CD4-positive, alpha-beta T cell treated with Interferon gamma for 1 hour (primary cell): Measurements from ENCODE around the gene SAMM50.

ENCODE experiments used
- DNase-seq: peaks from one replicate; pipeline ENCODE4 v3.0.0-alpha.2; 2020

Gene SAMM50

DNA sequence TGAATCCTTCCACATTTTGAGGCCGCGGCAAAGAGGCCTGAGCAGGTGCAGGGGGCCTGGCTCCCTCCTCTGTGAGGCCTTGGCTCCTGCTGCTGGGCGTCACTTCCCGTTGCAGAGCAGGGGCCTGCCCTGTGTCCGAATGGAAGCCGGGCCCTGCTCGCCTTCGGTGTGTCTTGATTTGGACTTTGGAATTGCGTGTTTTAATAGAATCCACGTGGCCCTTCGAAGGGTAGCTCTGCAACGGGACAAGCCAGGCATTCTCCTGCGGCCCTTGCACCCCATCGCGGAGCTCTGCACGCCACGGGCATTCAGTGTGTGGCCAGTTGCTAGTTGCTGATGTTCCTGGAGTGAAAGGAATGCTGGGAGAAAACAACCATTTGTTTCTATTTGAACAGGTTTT lies 25.8 kb downstream of the SAMM50 start:
- no peak for DNase-seq

DNA sequence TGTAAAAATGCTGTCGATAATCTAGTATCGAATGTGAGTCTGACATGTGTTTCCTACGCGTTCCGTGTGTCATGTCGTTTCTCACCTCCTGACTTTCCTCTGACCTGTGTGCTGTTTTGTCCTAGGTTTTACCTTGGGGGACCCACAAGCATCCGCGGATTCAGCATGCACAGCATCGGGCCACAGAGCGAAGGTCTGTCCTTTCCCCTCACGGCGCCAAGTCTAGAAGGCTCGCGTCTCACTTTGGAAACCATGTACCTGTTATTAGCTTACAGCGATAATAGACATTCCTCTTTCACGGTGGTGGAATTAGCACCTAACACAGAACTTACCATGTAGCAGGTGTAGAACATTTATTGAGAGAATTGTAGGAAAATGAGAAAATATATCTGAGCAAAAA lies 28.6 kb downstream of the SAMM50 start:
- no peak for DNase-seq

DNA sequence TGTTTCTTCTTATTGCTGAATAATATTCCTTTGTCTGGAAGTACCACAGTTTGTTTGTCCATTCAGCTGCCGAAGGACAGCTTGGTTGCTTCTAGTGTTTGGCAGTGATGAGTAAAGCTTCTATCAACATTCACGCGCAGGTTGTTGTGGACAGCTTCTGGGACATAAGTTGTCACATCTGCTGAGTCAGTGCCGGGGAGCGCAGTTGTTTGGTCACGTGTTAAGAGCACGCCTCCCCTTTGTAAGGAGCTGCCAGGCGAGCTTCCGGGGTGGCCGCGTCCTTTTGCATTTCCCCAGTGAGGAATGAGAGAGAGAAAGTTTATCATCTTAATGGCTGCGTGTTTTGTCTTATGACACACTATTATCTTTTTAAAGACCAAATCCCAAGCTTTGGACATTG lies 30.3 kb downstream of the SAMM50 start:
- DNase-seq, result no peak

DNA sequence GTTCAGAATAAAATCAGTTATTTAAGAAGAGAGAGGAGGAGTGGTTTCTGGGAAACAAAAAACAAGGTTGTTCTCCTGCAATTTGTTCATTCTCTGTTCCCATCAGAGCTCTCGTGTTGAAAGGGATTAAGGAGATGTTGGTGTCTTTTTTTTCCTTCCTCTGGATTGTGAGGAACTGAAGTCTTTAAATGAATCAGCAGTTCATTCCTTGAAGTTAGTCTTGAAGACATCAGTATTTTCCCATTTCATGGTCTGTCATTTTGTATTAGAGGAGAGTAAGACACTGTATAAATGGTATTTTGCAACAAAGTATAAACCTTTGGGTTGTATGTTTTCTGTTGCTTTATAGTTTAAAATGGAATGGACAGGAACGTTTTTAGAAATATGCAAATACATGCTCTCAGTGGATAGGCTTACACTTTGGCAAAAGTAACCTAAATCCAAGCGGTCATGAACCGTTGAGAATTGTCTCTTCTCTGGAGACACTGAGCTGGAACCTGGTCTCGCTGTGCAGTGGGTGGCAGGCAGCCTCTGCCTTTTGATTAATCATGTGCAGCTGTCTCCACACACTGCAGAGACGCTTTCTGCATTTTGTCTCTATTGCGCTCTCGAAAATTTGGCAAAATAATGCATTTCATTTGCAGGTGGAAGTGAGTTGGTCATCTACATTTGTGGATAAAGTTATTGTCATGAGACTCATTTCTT lies 33.0 kb downstream of the SAMM50 start:
- no peak for DNase-seq

DNA sequence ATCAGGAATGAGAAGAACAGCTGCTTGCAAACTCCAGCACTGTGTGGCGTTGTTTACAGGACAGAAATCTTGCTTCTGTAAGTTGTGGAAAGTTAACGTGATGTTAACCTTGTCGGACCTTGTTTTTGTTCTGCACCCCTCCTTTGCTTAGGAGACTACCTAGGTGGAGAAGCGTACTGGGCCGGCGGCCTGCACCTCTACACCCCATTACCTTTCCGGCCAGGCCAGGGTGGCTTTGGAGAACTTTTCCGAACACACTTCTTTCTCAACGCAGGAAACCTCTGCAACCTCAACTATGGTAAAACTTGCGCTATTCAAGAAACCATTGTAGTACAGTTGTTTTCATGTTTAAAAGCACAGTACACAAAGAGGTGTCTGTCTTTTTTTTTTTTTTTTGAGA lies 33.7 kb downstream of the SAMM50 start:
- no peak for DNase-seq

DNA sequence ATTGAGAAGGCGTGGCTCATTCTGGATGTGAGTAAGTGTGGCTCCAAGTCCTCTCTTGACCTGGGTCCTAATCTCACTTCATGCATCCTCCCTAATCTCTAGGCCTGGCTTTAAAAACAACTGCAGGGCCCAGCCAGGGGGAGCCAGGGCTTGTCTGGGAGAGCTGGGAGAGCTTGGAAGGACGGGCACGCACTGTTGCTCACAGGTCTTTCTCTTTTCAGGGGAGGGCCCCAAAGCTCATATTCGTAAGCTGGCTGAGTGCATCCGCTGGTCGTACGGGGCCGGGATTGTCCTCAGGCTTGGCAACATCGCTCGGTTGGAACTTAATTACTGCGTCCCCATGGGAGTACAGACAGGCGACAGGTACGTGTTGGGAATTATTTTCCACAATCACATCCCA lies 34.8 kb downstream of the SAMM50 start:
- DNase-seq, result no peak

DNA sequence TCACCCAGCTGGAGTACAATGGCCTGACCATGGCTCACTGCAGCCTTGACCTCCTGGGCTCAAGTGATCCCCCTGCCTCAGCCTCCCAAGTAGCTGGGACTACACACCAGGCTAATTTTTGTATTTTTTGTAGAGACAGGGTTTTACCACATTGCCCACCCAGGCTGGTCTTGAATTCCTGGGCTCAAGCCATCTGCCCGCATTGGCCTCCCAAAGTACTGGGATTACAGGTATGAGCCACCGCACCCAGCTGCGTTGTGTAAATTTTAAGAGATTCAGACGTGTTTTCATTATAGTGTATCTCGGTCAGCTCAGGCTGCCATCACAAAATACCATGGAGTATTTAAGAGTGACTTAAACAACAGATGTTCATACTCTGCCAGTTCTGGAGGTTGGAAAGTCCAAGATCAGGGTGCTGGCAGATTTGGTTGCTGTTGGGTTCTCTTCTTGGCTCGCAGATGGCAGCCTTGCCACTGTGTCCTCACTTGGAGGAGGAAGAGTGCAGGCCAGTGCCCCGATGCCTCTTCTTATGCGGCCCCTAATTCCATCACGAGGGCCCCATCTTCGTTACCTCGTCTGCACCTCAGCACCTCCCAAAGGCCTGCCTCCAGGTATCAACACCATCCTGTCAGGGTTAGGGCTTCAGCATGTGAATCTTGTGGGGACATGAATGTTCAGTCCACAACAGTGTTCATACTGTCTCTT lies 36.2 kb downstream of the SAMM50 start:
- DNase-seq, result no peak

DNA sequence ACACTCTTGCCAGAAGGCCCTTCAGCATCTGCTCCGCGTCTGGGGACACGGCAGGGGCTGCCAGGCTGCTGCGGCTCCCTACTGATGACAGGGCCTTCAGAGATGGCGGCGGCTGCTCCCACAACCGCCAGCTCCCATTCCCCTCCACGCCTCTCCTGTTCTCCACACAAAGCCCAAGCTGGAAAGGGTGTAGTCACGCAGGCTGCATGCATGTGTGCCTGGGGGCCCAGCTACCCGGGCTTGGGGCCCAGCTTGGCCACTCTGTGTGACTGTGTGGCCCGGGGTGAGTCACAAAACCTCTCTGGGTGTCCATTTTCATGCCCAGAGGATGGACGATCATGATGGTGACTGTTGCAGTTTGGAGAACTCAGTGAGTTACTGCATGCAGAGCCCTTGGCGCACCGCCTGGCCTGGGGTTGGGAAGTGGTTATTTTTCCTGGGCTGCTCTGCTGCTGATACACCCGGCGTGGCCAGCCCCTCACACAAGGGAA lies 37.1 kb downstream of the SAMM50 start:
- no peak for DNase-seq

DNA sequence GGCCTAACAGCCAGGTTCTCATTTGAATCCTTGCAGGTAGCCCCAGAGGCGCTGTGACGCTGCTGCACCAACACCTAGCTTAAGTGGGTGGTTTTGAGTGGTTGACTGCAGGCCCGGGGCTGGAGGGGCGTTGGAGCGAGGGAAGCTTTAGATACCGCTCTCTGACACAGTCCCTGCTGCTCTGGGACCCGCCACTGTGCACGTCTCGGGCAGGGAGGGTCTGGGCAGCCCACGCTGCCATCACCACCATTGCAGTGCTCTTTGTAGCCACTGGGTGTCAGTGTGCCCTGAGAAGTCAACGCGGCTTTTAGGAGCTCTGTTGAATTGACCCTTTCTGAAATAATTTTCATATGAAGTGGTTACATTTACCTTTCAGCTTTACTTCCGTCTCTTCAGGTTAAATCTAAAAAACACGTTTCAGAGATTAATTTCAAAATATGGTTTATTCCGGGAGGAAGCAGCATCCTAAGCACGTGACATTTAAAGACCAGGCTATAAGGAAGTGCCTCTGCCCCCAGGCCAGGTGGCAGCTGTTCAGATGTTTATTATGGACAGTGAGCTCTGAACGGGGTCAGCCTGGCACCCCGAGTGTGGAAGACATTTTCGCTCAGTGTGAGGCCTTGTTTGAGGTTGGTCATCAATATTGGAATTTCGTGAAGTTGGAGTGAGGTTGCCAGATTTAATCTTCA lies 38.0 kb downstream of the SAMM50 start:
- DNase-seq, result peak; percentile 60

DNA sequence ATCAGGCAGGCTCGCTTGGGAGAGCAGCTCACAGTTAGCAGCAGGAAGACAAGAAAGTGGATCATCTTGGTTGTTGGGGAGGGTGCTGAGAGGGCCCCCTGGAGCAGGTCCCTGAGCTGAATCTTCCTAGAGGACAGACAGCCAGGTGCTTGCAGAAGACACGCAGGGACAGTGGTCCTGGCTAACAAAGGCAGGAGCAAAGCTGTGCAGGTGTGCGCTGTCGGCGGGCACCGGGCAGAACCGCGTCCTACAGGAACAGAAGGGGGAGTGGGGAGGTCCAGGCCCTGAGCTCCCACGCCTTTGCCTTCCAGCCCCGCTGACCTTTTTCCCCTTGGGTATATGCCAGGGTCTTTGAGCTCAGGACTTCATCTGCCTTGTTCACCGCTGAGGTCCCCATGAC lies 38.8 kb downstream of the SAMM50 start:
- no peak for DNase-seq

DNA sequence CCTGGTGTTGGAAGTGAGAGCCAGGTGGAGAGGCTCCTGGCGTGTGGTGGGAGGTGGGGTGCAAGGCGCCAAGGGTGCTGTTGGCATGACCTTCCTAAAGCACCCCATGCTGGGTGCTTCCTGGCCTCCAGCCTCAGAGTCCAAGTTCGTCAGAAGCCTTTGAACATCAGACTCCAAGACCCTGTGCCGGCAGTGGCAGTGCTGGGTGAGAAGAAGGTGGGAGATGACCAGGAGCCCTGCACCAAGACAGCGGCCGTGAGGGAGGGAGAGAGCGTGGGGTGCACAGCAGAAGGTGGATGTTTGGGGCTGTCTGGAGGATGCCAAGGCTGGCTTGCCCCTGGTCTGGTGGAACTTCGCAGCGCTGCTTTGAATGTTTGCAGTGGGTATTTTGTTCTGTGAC lies 39.2 kb downstream of the SAMM50 start:
- DNase-seq, result no peak

DNA sequence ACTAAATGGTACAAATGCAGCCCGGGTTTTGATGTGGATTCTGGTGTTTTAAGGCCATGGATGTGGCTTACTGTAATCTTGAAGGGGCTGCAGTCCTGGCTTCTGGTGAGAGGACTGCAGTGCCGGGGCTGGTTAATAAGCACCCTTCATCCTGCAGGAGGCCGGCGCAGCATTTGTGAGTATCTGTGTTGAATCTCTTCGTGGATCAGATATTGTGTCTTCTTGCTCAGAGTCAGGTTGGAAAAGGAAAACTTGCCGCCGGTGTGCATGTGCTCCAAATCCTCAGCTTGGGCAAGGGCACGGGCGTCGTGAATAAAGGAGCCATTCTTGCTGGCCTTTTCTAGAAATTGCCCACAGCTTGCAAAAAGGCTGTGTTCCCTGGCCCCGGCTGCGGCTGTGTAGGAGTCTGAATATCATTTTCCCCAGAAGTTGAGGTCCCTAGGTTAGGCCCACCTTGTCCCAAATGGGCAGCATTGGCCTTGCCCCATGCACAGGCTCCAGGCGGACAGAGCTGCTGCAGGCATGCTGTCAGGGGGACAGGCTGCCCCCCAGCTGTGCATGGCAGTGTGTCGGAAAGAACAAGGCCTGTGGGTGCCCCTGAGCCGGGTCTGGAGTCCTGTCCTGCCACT lies 39.9 kb downstream of the SAMM50 start:
- DNase-seq, result no peak

DNA sequence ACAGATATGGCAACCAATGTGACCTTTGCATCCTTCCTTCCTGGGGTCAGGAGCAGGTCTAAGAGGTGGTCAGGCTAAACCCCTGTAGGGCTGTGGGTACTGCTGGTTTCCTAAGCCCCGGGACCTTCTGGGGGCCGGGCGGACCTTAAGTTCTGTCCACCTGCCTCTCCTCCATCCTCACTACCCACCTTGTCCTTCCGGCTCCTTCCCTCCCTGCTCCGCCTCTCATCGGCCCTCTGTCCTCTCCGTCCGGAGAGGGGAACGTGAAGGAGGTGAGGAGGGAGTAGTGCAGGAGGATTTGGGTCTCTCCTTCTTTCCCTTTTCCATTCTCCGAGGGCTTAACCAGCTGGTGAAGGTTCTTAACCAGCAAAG lies 40.5 kb downstream of the SAMM50 start:
- DNase-seq, result no peak

DNA sequence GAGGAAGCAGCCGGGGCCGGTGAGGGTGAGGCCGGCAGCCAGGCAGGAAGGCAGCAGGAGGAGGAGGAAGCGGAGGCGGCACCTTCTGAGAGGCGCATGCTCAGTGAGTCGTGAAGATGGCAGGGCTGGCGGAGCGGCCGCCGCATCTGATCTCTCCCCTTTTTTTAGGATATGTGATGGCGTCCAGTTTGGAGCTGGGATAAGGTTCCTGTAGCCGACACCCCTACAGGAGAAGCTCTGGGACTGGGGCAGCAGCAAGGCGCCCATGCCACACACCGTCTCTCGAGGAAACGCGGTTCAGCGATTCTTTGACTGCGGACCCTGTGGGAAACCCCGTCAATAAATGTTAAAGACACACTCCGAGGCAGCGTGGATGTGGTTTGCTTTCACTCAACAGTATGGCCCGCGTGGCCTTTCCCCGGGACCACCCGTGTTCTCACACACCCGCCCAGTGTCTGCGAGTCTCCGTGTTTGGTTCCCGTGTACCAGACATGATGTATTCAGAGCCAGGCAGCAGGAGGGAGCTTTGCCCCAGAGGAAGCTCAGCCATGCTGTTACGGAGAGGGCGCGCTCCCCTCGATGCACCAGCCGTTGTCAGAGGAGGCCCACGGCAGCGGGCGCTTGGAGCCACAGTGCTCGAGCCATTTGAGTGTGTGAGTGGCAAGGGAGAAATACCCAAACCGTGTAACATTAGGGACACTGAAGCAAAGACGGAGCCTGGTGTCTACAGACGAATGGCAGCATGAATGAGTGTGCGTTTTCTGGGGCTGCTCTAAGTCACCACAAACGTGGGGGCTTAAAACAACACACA lies 41.1 kb downstream of the SAMM50 start:
- peak; percentile 79 for DNase-seq

DNA sequence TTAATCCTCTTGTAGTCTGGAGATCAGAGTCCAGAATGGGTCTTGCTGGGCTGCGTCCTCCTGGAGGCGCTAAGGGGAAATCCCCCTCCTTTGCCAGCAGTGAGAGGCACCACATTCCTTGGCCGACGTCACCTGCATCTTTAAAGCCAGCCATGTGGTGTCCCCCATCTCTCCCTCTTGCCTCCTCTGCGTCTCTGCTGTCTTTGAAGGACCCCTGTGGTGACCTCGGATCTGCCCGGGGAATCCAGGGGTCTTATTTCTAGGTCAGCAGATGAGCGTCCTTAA lies 41.7 kb downstream of the SAMM50 start:
- DNase-seq, result no peak

DNA sequence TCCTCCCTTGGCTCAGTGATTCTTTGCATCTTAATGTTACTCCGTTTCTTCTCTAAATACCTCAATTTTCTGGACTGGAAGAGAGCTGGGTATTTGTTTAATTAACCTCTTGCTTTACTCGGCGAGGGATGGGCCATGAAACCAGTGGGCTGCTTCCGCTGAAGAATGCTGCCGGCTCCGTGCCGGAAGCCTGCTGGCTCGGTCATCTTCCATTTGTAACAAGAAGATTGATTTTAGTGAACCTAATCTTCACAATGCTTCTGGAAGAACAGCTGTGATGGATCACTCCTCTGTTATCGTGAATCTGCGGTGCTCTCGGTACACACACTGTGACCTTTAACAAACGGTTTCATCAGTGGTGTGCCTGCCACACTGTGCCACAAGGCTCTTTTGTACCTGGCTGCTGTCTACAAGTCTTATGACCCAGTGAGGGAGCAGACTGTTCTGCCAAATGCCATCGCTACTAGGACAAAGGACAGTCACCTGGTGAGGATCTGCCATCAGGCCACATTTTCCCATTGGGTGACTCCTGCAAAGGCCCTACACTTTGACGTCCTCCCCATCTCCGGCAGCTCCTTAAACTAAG lies 43.5 kb downstream of the SAMM50 start:
- no peak for DNase-seq

DNA sequence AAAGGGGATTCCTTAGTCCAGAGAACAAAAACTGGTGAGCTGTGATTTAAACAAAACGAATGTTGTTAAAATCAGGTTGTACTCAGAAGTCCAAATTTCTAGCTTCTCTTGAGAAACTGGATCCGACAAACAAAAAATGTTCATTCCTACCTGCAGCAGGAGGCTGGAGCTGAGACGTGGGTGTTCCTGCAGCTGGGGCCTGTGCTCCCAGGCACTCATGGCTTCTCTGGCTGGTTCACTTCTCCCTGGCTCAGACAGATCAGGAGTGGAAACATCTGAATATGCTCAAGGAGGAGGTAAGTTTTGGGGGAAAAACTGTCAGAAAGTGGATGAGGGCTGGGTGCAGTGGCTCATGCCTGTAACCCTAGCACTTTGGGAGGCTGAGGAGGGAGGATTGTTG lies 44.1 kb downstream of the SAMM50 start:
- no peak for DNase-seq

DNA sequence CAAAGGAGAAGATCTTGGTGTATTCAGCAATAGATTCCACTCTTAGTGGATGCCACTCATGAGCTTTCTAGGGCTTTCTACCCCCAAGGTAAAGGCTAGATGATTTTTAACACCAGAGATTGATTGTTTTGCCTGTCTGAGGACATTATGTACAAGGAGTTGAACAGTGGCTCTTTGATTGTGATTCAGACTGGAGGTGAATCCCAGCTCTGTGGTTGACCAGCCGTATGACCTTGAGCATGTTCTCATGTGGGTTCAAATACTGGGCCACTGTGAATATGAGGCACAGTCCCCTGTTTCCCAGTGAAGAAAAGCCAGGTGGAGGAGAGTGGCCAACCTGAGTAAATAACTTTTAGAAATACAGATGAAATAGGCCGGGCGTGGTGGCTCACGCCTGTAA lies 44.9 kb downstream of the SAMM50 start:
- DNase-seq, result no peak

DNA sequence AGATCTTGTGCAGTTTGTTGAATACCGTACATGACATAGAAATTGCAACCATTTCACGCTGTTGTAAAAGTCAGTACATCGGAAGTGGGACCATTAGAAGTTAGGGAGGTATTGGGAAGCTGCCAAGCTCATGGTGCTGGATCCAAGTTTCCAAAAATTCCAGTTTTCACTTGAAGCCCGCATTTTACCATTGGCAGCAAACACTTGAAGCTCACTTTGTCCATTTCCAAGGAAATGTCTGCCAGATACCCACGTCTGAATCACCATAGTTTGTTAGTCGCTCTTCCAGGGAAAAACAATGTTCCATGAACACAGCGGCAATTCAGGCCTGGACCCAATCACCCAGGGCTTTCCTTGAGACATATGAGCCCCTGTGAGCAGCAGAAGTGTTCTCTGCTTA lies 46.3 kb downstream of the SAMM50 start:
- no peak for DNase-seq

DNA sequence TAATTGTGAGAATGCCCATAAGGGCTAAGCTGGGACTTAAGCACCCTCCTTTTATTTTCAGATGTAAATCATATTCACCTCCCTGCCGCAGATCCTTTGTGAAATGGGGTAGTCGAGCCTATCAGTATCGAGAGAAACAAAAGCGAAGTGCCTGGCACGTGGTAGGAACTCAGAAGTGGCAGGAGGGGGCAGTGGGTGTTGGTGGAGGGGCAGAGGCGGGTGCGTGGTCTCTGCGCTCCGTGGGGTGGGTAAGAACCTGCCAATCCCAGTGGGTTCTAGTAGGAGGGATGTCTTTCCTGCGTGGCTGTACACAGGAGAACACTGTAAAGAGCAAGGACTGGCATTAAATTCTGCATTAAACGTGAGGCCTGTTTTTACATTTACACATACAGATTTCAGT lies 47.1 kb downstream of the SAMM50 start:
- DNase-seq, result no peak

DNA sequence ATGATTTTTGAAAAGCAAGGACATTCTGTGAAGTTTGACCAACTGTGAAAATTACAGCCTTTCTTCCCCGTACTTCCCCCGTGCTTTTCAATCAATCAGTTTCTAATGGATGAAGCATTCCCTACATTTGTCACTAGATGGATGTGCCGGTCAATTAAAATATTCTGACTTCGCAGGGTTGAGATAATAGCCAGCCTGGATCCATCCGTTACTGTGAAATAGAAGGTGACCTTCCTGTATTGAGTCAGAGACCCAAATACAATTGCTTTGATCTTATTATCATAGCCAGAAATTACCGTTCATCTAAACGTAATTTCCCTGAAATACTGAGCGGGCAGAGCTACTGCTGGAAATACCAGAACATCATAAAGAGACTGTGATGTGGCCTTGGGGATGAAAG lies 47.8 kb downstream of the SAMM50 start:
- DNase-seq, result no peak

DNA sequence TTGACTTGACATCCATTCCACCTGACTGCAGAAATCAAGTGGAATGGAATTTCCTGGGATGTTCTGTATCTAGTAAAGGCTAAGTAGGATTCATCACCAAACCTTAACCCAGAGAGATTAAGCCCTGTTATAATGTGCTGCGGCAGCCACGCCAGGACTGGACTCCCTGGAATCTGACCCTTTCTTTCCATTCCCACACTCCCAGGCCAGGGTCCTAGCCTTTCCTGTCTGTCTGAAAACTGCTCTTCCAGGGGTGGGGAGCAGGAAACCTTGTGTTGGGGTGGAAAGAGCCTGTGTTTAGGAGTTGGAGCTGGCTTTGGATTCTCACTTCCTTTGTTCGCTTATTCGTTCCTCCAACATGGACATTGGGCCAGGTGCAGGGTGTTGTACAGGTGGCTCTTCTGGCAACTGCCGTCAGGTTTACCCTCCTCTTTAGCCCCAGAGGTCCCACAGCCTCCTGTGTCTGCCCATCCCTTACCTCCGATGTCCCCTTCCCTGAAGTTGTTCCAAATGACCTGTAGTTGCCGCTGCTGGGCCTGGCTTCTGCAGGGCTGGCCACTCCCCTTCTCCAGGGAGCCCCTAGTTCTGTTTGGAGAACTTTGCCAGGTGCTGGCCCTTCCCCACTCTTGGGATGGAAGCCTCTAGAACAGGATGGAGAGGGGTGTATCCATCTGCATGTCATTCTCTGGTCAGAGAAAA lies 48.3 kb downstream of the SAMM50 start:
- no peak for DNase-seq
